Uterus (tissue), 4 donors: ENCODE results near the gene OBSCN. TPM values are rescaled to one million over a fixed set of nuclear protein-coding genes. Genes with fewer than 3 reads are reported as not detected.

Experiments used
- DNase-seq, 2 donors: peaks; one replicate each; pipeline ENCODE4 v3.0.0-alpha.2; 2019 to 2020
- H3K27ac ChIP-seq, 2 donors: fragments of 200-600 bp; sonication (generic); 1 replicate in 1 of 2; 2 replicates in 1 of 2; pipeline ENCODE4 v1.5.1; 2016 to 2018
- H3K27me3 ChIP-seq, 2 donors: fragments of 200-600 bp; sonication (generic); one replicate each; pipeline ENCODE4 v1.5.1; 2018 to 2019; ENCODE audit warnings: control low read depth in 1 of 2
- H3K36me3 ChIP-seq, 2 donors: fragments of 200-600 bp; sonication (generic); one replicate each; pipeline ENCODE4 v1.5.1; 2019; ENCODE audit warnings: control low read depth in 1 of 2
- H3K4me1 ChIP-seq, 2 donors: fragments of 200-600 bp; sonication (generic); one replicate each; pipeline ENCODE4 v1.5.1; 2018 to 2019; ENCODE audit warnings: control low read depth in 1 of 2
- H3K4me3 ChIP-seq, 2 donors: fragments of 200-600 bp; sonication (generic); 1 replicate in 1 of 2; 2 replicates in 1 of 2; pipeline ENCODE4 v1.5.1; 2018 to 2019; ENCODE audit warnings: mild to moderate bottlenecking in 1 of 2
- H3K9me3 ChIP-seq, 2 donors: fragments of 200-600 bp; sonication (generic); one replicate each; pipeline ENCODE4 v1.5.1; 2019; ENCODE audit warnings: control low read depth in 1 of 2
- POLR2A ChIP-seq, 2 donors: fragments of 450-650 bp; IDR thresholded peaks; one replicate each; pipeline ENCODE4 v1.6.1; 2016; ENCODE audit warnings: antibody characterized with exemption in 2 of 2, mild to moderate bottlenecking in 1 of 2, moderate library complexity in 1 of 2
- intact Hi-C: fragments of 100-400 bp; cut with DNase I; formaldehyde crosslinking; loops from one replicate; pipeline ENCODE4 v1.15.1; 2023; ENCODE audit warnings: low total_unique reads
- total RNA-seq, 4 donors: library from RNA; depleted of rRNA in 3 of 4; stranded (reverse); fragments of >200 nt in 3 of 4; gene quantifications; one replicate each; pipeline versions ENCODE4 v1.1.0 to v1.2.4, GENCODE V29; 2014 to 2023
- TF ChIP-seq, protein P1 (sequence below), 4 experiments: fragments of 200-600 bp in 2 of 4; fragments of 450-650 bp in 2 of 4; sonication (generic) in 2 of 4; IDR thresholded peaks; one replicate each; pipeline ENCODE4 v1.5.1; 2016 to 2019; ENCODE audit warnings: antibody characterized with exemption in 4 of 4, mild to moderate bottlenecking in 2 of 4, moderate library complexity in 1 of 4
- donor health status: DM: yes; HTN: yes; CAD: no.

The OBSCN gene
- total RNA-seq, 4 donors from 2014 or later, result 5.9 to 53.2 (median 22.4) TPM

DNA sequence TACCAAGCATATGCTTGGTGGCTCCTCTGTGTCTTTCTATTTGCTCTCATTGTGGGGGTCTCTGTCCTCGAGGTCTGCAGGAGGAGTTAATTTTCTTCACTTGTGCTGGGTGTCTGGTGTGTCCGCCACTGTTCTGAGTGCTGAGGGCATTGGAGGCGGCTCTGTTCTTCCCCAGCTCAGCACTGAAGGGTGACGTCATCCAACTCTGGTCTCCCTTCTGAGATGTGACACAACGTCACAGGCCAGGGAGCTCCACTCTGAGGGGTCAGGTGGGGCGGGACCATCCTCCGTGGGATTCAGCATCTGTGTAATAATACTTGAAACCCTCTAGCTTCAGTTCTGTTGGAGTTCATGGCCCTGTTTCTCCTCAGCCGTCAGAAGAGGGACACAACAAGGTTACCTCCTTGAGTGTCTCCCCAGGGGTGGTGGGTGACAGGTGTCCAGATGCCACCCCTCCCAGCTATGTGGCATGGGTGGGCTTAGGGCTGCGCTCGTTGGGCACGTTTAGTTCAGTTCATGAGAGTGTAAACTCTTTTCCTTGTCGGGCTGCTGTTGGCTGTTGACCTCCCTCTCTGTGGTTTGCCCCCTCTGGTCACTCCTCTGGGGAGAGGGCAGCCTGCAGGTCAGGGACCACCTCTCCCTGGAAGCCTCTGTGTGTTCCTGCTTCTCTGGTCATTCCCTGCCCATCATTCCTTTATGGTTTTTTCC, 39.1 kb upstream of the OBSCN start:
- peaks cover 0 to 3% of the 10 kb centered on the region in 2 donors for H3K4me1 ChIP-seq
- no peak overlapping the region for H3K4me3 ChIP-seq
- DNase-seq, result no peak

DNA sequence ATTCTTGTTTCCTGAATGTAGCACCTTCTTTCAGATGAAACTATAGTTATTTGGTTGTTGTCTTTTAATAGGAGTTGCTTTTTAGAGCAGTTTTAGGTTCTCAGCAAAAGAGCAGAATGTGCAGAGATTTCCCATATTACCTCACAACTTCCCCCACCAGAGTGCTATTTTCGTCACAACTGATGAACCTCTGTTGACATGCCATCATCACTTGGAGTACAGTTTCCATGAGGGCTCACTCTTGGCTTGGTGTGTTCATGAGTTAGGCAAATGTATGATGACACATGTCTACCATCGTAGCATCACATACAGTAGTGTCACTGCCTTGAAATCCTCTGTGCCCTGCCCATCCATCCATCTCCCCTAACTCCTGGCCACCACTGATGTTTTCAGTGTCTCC, 38.5 kb upstream of the OBSCN start:
- intact Hi-C loops, result no loop called here
- TF ChIP-seq POLR2A (IDR thresholded peaks at IDR 0.05), result no peak
- TF ChIP-seq, protein P1, sequence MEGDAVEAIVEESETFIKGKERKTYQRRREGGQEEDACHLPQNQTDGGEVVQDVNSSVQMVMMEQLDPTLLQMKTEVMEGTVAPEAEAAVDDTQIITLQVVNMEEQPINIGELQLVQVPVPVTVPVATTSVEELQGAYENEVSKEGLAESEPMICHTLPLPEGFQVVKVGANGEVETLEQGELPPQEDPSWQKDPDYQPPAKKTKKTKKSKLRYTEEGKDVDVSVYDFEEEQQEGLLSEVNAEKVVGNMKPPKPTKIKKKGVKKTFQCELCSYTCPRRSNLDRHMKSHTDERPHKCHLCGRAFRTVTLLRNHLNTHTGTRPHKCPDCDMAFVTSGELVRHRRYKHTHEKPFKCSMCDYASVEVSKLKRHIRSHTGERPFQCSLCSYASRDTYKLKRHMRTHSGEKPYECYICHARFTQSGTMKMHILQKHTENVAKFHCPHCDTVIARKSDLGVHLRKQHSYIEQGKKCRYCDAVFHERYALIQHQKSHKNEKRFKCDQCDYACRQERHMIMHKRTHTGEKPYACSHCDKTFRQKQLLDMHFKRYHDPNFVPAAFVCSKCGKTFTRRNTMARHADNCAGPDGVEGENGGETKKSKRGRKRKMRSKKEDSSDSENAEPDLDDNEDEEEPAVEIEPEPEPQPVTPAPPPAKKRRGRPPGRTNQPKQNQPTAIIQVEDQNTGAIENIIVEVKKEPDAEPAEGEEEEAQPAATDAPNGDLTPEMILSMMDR (IDR thresholded peaks at IDR 0.05), result no peak
- no peak for DNase-seq
- peaks cover 0 to 3% of the 10 kb centered on the region in 2 donors for H3K4me1 ChIP-seq
- no peaks in the 10 kb centered on the region for H3K27me3 ChIP-seq
- no peaks in the 10 kb centered on the region for H3K36me3 ChIP-seq
- no peak overlapping the region for H3K4me3 ChIP-seq
- H3K9me3 ChIP-seq, result no peaks in the 10 kb centered on the region
- H3K27ac ChIP-seq, result no peak overlapping the region

More for the DNA sequence above, 39.1 kb upstream of the OBSCN start:
- no peak for TF ChIP-seq POLR2A (IDR thresholded peaks at IDR 0.05)
- TF ChIP-seq, protein P1 (IDR thresholded peaks at IDR 0.05), result no peak
- no peaks in the 10 kb centered on the region for H3K36me3 ChIP-seq
- no peaks in the 10 kb centered on the region for H3K9me3 ChIP-seq
- intact Hi-C loops, result no loop called here
- H3K27me3 ChIP-seq, result no peaks in the 10 kb centered on the region
- H3K27ac ChIP-seq, result no peak overlapping the region

DNA sequence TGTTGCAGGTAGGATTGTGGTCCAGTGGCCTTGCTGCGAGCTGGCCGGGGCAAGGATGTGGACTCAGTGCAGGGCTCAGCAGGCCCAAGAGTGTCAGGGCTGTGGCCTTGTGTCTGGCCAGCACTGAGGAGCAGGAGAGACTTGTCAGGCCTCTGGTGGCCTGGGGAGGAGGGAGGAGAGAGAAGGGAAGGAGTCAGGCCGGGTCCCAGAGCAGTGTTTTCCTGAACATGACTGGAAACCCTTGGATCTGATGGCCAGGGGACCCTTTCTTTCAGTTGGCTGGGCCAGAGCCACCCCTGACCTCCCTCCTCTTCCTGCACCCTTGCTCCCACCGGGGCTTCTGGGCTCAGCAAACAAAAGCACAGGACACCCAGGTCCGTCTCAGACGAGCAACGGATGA, 37.2 kb upstream of the OBSCN start:
- DNase-seq, result no peak
- intact Hi-C loops, result no loop called here
- H3K36me3 ChIP-seq, result no peaks in the 10 kb centered on the region
- no peak for TF ChIP-seq POLR2A (IDR thresholded peaks at IDR 0.05)
- TF ChIP-seq, protein P1 (IDR thresholded peaks at IDR 0.05), result no peak
- no peaks in the 10 kb centered on the region for H3K9me3 ChIP-seq
- H3K4me1 ChIP-seq, result peaks cover 0 to 3% of the 10 kb centered on the region in 2 donors
- no peak overlapping the region for H3K4me3 ChIP-seq
- H3K27ac ChIP-seq, result no peak overlapping the region
- no peaks in the 10 kb centered on the region for H3K27me3 ChIP-seq

DNA sequence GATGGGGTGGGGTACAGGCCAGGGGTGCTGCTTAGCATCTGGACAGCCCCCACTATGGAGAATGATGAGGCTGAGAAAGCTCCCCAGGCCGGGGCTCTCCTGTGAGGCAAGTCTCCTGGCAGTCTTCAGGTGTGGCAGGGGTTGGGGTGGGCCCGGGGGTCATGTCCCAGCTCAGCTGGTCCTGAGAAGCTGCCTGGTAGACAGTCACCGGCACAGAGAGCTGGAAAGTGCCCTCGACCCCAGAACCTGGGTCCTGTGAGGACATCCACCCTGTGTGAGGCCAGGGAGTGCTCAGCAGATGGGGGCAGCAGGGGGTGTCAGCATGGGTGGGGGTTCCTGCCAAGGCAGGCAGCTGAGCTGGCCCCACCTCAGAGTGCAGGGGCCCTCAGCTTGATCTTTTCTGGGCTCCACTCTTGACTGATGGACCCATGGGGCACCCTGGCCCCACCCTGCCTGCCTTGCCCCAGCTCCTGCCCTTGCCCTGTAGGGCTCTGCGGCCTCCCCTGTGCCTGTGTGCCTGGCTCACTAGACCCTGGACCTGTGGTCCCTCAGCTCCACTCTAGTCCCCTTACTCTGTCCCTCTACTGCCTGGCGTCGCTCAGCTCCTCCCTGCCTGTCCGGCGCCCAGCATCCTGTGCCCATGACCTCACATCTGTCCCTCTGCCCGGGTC, 36.5 kb upstream of the OBSCN start:
- intact Hi-C loops, result no loop called here
- DNase-seq, result no peak
- no peak overlapping the region for H3K27ac ChIP-seq
- peaks cover 0 to 3% of the 10 kb centered on the region in 2 donors for H3K4me1 ChIP-seq
- TF ChIP-seq, protein P1 (IDR thresholded peaks at IDR 0.05), result no peak
- no peaks in the 10 kb centered on the region for H3K27me3 ChIP-seq
- H3K9me3 ChIP-seq, result no peaks in the 10 kb centered on the region
- no peaks in the 10 kb centered on the region for H3K36me3 ChIP-seq
- H3K4me3 ChIP-seq, result no peak overlapping the region
